ENCODE results near the gene STRIP1. TPM values are rescaled to one million over a fixed set of nuclear protein-coding genes. Genes with fewer than 3 reads are reported as not detected.

The STRIP1 gene
- total and polyA plus RNA-seq, 4 donors, result 8.3 to 45.9 (median 27.3) TPM

- Histone ChIP-seq H3K9me3 (ENCODE audit: control insufficient read depth, low read length) (no peaks in the 10 kb centered on the region), H3K27ac (ENCODE audit: low read depth in 1 of 2, low read length in 2 of 2) (no peak overlapping the region), H3K36me3 (ENCODE audit: control insufficient read depth in 1 of 2, insufficient read depth in 2 of 2, low read length in 1 of 2) (peaks cover 0 to 5% of the 10 kb centered on the region in 2 donors), H3K4me3 (ENCODE audit: low read length in 2 of 2) (no peak overlapping the region), H3K27me3 (ENCODE audit: control insufficient read depth in 1 of 2, insufficient read depth in 2 of 2, low read length in 1 of 2) (no peaks in the 10 kb centered on the region), H3K4me1 (ENCODE audit: control insufficient read depth in 1 of 2, insufficient read depth in 2 of 2, low read length in 2 of 2) (no peaks in the 10 kb centered on the region)
- ATAC-seq (ENCODE audit: low FRiP score) (no peak), DNase-seq (peak in 1 of 2 donors; percentile 80)
- 89 to 91% methylated on average over 9 of the region's 9 CpGs for WGBS, 2 donors
- intact Hi-C loops (cut with DNase I), result no loop called here
These were observed 25.7 kb downstream of the STRIP1 start for GRCh38 chr1:110060034-110060661.

DNA sequence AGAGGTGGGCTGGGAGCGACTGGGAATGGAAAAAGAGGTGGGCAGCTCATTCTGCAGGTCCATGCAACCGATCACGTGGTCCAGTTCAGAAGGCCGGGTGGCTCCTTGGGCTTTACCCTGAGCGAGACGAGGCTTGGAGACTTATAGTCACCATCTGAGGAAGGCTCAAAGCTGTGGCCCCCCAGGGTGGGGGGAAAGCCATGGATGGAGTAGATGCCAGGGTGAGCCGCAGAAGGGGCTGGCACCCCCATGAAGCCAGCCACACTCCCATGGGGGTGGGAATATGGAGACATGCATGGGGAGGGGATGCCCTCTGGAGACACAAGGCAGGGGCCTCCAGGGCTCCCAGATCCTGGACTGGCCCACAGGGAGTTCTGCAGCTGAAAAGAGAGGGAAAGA lies 26.2 kb downstream of the STRIP1 start:
- Histone ChIP-seq H3K4me3 (ENCODE audit: low read length in 2 of 2) (no peak overlapping the region), H3K36me3 (ENCODE audit: control insufficient read depth in 1 of 2, insufficient read depth in 2 of 2, low read length in 1 of 2) (peaks cover 0 to 3% of the 10 kb centered on the region in 2 donors), H3K27ac (ENCODE audit: low read depth in 1 of 2, low read length in 2 of 2) (no peak overlapping the region), H3K27me3 (ENCODE audit: control insufficient read depth in 1 of 2, insufficient read depth in 2 of 2, low read length in 1 of 2) (no peaks in the 10 kb centered on the region), H3K9me3 (ENCODE audit: control insufficient read depth, low read length) (no peaks in the 10 kb centered on the region), H3K4me1 (ENCODE audit: control insufficient read depth in 1 of 2, insufficient read depth in 2 of 2, low read length in 2 of 2) (no peaks in the 10 kb centered on the region)
- intact Hi-C loops (cut with DNase I), result no loop called here
- WGBS, 2 donors, result 92 to 93% methylated on average over 7 of the region's 7 CpGs
- ATAC-seq (ENCODE audit: low FRiP score) (no peak), DNase-seq (peak in 1 of 2 donors; percentile 61)

GRCh38 chr1:110061341-110061740 lies 26.9 kb downstream of the STRIP1 start:
- WGBS, 2 donors, result 94 to 95% methylated on average over 10 of the region's 10 CpGs
- intact Hi-C loops (cut with DNase I), result no loop called here
- Histone ChIP-seq H3K4me3 (ENCODE audit: low read length in 2 of 2) (no peak overlapping the region), H3K9me3 (ENCODE audit: control insufficient read depth, low read length) (no peaks in the 10 kb centered on the region), H3K27me3 (ENCODE audit: control insufficient read depth in 1 of 2, insufficient read depth in 2 of 2, low read length in 1 of 2) (no peaks in the 10 kb centered on the region), H3K36me3 (ENCODE audit: control insufficient read depth in 1 of 2, insufficient read depth in 2 of 2, low read length in 1 of 2) (peaks cover 0 to 3% of the 10 kb centered on the region in 2 donors), H3K27ac (ENCODE audit: low read depth in 1 of 2, low read length in 2 of 2) (no peak overlapping the region), H3K4me1 (ENCODE audit: control insufficient read depth in 1 of 2, insufficient read depth in 2 of 2, low read length in 2 of 2) (no peaks in the 10 kb centered on the region)
- DNase-seq, result peak in 1 of 2 donors; percentile 68
- no peak for ATAC-seq (ENCODE audit: low FRiP score)

DNA sequence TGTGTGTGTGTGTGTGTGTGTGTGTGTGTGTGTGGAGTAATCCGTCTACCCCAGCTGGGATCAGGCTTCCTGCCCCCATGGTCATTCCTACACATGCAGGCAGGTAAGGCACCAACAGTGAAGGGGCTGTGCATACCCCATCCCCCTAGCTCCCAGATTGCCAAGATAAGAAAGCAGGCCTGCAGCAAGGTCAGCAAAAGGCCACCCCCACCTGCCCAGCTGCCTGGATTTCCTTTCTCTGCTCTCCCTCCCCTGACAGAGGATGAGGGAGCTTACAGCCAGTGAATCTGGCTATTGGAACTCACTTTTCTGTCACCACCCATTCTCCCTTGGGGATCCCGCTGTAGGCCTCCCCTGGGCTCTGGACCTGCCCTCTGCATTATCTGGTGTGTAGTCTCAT lies 28.2 kb downstream of the STRIP1 start:
- ATAC-seq (ENCODE audit: low FRiP score), result no peak
- DNase-seq, result no peak
- H3K27ac ChIP-seq (ENCODE audit: low read depth in 1 of 2, low read length in 2 of 2), result no peak overlapping the region
- no peaks in the 10 kb centered on the region for H3K4me1 ChIP-seq (ENCODE audit: control insufficient read depth in 1 of 2, insufficient read depth in 2 of 2, low read length in 2 of 2)
- no peaks in the 10 kb centered on the region for H3K9me3 ChIP-seq (ENCODE audit: control insufficient read depth, low read length)
- WGBS, 2 donors, result 75 to 80% methylated on average over 2 of the region's 2 CpGs
- no peak overlapping the region for H3K4me3 ChIP-seq (ENCODE audit: low read length in 2 of 2)
- intact Hi-C loops (cut with DNase I), result no loop called here
- no peaks in the 10 kb centered on the region for H3K36me3 ChIP-seq (ENCODE audit: control insufficient read depth in 1 of 2, insufficient read depth in 2 of 2, low read length in 1 of 2)
- no peaks in the 10 kb centered on the region for H3K27me3 ChIP-seq (ENCODE audit: control insufficient read depth in 1 of 2, insufficient read depth in 2 of 2, low read length in 1 of 2)

- WGBS, 2 donors, result 56 to 84% methylated on average over 4 of the region's 4 CpGs
- no peaks in the 10 kb centered on the region for H3K27me3 ChIP-seq (ENCODE audit: control insufficient read depth in 1 of 2, insufficient read depth in 2 of 2, low read length in 1 of 2)
- DNase-seq (peak in 1 of 2 donors; percentile 66), ATAC-seq (ENCODE audit: low FRiP score) (no peak)
- no peak overlapping the region for H3K27ac ChIP-seq (ENCODE audit: low read depth in 1 of 2, low read length in 2 of 2)
- no peak overlapping the region for H3K4me3 ChIP-seq (ENCODE audit: low read length in 2 of 2)
- no peaks in the 10 kb centered on the region for H3K9me3 ChIP-seq (ENCODE audit: control insufficient read depth, low read length)
- intact Hi-C loops (cut with DNase I), result no loop called here
- H3K36me3 ChIP-seq (ENCODE audit: control insufficient read depth in 1 of 2, insufficient read depth in 2 of 2, low read length in 1 of 2), result no peaks in the 10 kb centered on the region
- H3K4me1 ChIP-seq (ENCODE audit: control insufficient read depth in 1 of 2, insufficient read depth in 2 of 2, low read length in 2 of 2), result no peaks in the 10 kb centered on the region
These were observed 29.4 kb downstream of the STRIP1 start for GRCh38 chr1:110063781-110064180.

DNA sequence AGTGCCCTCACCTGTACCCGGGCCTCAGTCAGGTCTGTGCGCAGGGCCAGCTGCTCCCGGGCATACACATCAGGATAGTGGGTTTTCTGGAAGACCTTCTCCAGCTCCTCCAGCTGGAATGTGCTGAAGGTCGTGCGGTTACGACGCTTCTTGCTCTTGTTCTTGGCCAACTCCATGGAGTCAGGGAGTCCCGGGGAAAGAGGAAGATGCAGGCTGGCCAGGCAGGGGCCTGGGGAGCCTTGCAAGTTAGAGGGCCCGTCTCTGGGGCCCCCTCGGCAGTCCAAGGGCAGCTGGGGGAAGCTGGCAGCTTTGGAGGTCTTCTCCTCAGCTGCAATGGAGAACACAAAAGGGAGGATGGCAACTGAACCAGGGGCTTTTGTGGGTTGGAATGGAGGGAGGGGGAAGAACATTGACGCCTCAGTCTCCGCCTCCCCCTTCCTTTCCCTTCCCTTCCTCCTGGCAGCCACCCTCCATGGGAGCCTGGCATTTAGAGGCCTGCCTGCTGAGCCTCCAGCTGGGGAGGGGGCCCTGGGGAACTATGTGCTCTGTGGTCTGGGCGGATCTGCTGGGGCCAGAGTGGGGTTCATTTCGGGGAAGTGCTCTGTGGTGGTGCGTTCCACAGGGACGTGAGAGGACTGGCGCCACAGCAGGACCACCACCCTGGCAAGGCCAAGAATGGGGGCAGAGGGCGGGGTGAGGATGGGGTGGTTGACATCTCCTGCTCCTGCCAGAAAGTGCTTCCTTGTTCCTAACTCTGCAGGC lies 30.3 kb downstream of the STRIP1 start:
- Histone ChIP-seq H3K36me3 (ENCODE audit: control insufficient read depth in 1 of 2, insufficient read depth in 2 of 2, low read length in 1 of 2) (no peaks in the 10 kb centered on the region), H3K4me3 (ENCODE audit: low read length in 2 of 2) (no peak overlapping the region), H3K27ac (ENCODE audit: low read depth in 1 of 2, low read length in 2 of 2) (no peak overlapping the region), H3K27me3 (ENCODE audit: control insufficient read depth in 1 of 2, insufficient read depth in 2 of 2, low read length in 1 of 2) (peaks cover 0 to 2% of the 10 kb centered on the region in 2 donors), H3K4me1 (ENCODE audit: control insufficient read depth in 1 of 2, insufficient read depth in 2 of 2, low read length in 2 of 2) (no peaks in the 10 kb centered on the region), H3K9me3 (ENCODE audit: control insufficient read depth, low read length) (no peaks in the 10 kb centered on the region)
- ATAC-seq (ENCODE audit: low FRiP score) (no peak), DNase-seq (peak in 1 of 2 donors; percentile 65)
- intact Hi-C loops (cut with DNase I), result no loop called here
- WGBS, 2 donors, result 91 to 93% methylated on average over 18 of the region's 18 CpGs

DNA sequence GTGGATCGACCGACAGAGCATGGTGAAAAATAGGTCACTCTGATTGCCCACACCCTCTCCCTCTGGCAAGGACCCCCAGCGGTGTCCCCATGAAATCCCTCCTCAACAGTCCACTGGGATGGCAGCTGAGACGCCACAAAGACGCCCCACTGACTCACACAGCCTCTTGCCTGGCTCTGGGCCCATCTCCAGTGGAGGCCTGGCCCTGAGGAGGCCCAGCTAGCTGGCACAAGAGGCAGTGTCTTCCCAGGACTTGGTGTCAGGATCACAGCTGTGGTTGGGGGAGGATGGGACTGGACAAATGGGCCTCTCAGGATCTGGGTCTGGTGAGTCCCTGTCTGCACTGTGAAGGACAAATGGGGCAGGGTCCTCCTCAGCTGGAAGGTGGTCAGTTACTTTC lies 31.4 kb downstream of the STRIP1 start:
- no peaks in the 10 kb centered on the region for H3K4me1 ChIP-seq (ENCODE audit: control insufficient read depth in 1 of 2, insufficient read depth in 2 of 2, low read length in 2 of 2)
- intact Hi-C loops (cut with DNase I), result no loop called here
- H3K4me3 ChIP-seq (ENCODE audit: low read length in 2 of 2), result no peak overlapping the region
- H3K9me3 ChIP-seq (ENCODE audit: control insufficient read depth, low read length), result no peaks in the 10 kb centered on the region
- H3K27me3 ChIP-seq (ENCODE audit: control insufficient read depth in 1 of 2, insufficient read depth in 2 of 2, low read length in 1 of 2), result peaks cover 0 to 2% of the 10 kb centered on the region in 2 donors
- DNase-seq (peak in 1 of 2 donors; percentile 35), ATAC-seq (ENCODE audit: low FRiP score) (no peak)
- 91% methylated on average over 5 of the region's 5 CpGs for WGBS, 2 donors
- H3K36me3 ChIP-seq (ENCODE audit: control insufficient read depth in 1 of 2, insufficient read depth in 2 of 2, low read length in 1 of 2), result no peaks in the 10 kb centered on the region
- no peak overlapping the region for H3K27ac ChIP-seq (ENCODE audit: low read depth in 1 of 2, low read length in 2 of 2)

DNA sequence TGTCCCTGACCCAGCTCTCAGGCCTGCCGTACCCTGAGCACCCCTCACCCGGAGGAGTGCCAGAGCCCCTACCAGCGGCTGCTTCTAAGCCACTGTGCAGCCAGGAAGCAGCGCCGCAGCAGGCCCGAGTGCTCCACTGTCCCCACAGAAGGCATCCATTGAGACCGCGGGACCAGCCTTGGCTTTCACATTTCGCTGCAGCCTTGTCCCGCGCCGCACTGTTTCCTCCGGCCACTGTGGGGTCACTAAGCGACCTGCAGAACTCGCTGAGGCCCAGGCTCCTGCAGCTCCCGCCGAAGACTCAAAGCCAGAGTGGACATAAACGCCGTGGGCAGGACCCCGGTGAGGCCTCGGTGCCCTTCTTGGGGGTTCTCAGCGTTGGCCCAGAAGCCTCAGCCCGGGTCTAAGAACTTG lies 33.1 kb downstream of the STRIP1 start:
- no peaks in the 10 kb centered on the region for H3K36me3 ChIP-seq (ENCODE audit: control insufficient read depth in 1 of 2, insufficient read depth in 2 of 2, low read length in 1 of 2)
- H3K4me3 ChIP-seq (ENCODE audit: low read length in 2 of 2), result no peak overlapping the region
- H3K27me3 ChIP-seq (ENCODE audit: control insufficient read depth in 1 of 2, insufficient read depth in 2 of 2, low read length in 1 of 2), result peaks cover 0 to 2% of the 10 kb centered on the region in 2 donors
- DNase-seq (peak in 1 of 2 donors; percentile 53), ATAC-seq (ENCODE audit: low FRiP score) (no peak)
- whole genome bisulfite sequencing, 2 donors, result 86 to 92% methylated on average over 23 of the region's 23 CpGs
- H3K27ac ChIP-seq (ENCODE audit: low read depth in 1 of 2, low read length in 2 of 2), result no peak overlapping the region
- H3K9me3 ChIP-seq (ENCODE audit: control insufficient read depth, low read length), result no peaks in the 10 kb centered on the region
- intact Hi-C loops (cut with DNase I), result no loop called here
- H3K4me1 ChIP-seq (ENCODE audit: control insufficient read depth in 1 of 2, insufficient read depth in 2 of 2, low read length in 2 of 2), result no peaks in the 10 kb centered on the region
